Lung (tissue), 12 donors: ENCODE measurements around the gene ABCB11. TPM values are rescaled to one million over a fixed set of nuclear protein-coding genes. Genes with fewer than 3 reads are reported as not detected.

ENCODE experiments used
- ATAC-seq: fragments of 200-7000 bp; cut with Tn5 transposase; one replicate; pipeline ENCODE4 v1.9.1; 2020; ENCODE audit warnings: moderate number of reproducible peaks; ENCODE audit not compliant: insufficient read depth, low FRiP score
- DNase-seq, 3 donors: peaks; one replicate each; pipeline ENCODE4 v3.0.0-alpha.2; 2013 to 2017
- H3K27ac ChIP-seq, 2 donors: one replicate each; pipeline ENCODE4 v1.5.1; 2013; ENCODE audit warnings: mild to moderate bottlenecking in 2 of 2, moderate library complexity in 2 of 2, control low read depth in 1 of 2, inconsistent platforms in 1 of 2, low read depth in 1 of 2, low read length in 1 of 2
- H3K27me3 ChIP-seq, 3 donors: one replicate each; pipeline ENCODE4 v1.5.1; 2013; ENCODE audit warnings: low read length in 2 of 3; ENCODE audit not compliant: control insufficient read depth in 3 of 3, insufficient read depth in 3 of 3
- H3K36me3 ChIP-seq, 4 donors: one replicate each; pipeline ENCODE4 v1.5.1; 2013; ENCODE audit warnings: low read length in 4 of 4, mild to moderate bottlenecking in 1 of 4, moderate library complexity in 1 of 4; ENCODE audit not compliant: control insufficient read depth in 4 of 4, insufficient read depth in 4 of 4
- H3K4me1 ChIP-seq, 5 donors: one replicate each; pipeline ENCODE4 v1.5.1; 2013; ENCODE audit warnings: low read length in 5 of 5, mild to moderate bottlenecking in 2 of 5, moderate library complexity in 1 of 5; ENCODE audit not compliant: control insufficient read depth in 5 of 5, insufficient read depth in 5 of 5
- H3K4me3 ChIP-seq: one replicate; pipeline ENCODE4 v1.5.1; 2013; ENCODE audit warnings: mild to moderate bottlenecking, control low read depth, moderate library complexity
- H3K9ac ChIP-seq, 2 donors: one replicate each; pipeline ENCODE4 v1.5.1; 2013; ENCODE audit warnings: low read length in 2 of 2, control low read depth in 1 of 2; ENCODE audit not compliant: insufficient read depth in 1 of 2
- H3K9me3 ChIP-seq, 4 donors: one replicate each; pipeline ENCODE4 v1.5.1; 2013; ENCODE audit warnings: low read length in 3 of 4, mild to moderate bottlenecking in 1 of 4, moderate library complexity in 1 of 4; ENCODE audit not compliant: control insufficient read depth in 4 of 4, insufficient read depth in 3 of 4
- CTCF ChIP-seq: IDR thresholded peaks from 2 replicates; pipeline ENCODE4 v1.5.1; 2012; ENCODE audit warnings: mild to moderate bottlenecking; ENCODE audit errors: control extremely low read depth, extremely low read depth
- WGBS, 2 donors: extraction: QIAGEN DNeasy Blood & Tissue Kit; methylation state at CpG; one replicate each; pipeline ENCODE4 v1.1.7; 2013; 5-methylcytosine and 5-hydroxymethylcytosine counted together
- polyA plus RNA-seq, 2 donors: library from polyadenylated mRNA; stranded (reverse); fragments of 200-250 nt; gene quantifications; one replicate each; pipeline ENCODE4 v1.2.1, GENCODE V29; 2013
- total RNA-seq, 2 donors: library from RNA; depleted of rRNA in 1 of 2; stranded (reverse); fragments of >200 nt in 1 of 2; gene quantifications; one replicate each; pipeline ENCODE4 v1.2.1, GENCODE V29; 2014 to 2021
- donor health status: control.
- donor health status: control.
- donor health status: Bipolar disorder and iron deficiency.
- donor health status: healthy.
- donor health status: DM: yes; HTN: yes; CAD: no.

ABCB11 gene
- total and polyA plus RNA-seq, 4 donors = 0.02 to 0.37 (median 0.09) TPM

DNA sequence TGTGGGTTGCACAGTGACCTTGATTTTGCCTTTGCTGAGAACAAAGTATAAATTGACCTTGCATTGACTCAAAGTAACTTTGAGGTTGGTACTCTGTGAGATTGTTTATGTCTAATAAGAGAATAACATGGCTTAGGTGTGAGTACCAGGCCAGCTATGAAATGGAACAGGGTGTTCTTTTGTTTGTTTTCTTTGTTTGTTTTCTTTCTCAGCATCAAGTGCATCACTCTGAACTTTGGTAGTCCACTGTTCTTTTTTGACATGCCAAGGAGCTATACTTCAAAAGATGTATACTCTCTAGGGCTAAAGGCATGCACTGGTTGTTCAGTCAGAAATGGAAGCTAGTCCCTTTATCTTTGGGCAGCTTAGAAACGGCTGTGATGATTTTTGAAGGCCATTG is 5.1 kb downstream of the ABCB11 start:
- no peak overlapping the region for H3K4me3 ChIP-seq
- WGBS, 2 donors = 56 to 83% methylated on average over 1 of the region's 1 CpG
- H3K9ac ChIP-seq = no peak overlapping the region
- no peak overlapping the region for H3K27ac ChIP-seq
- H3K36me3 ChIP-seq = no peaks in the 10 kb centered on the region
- H3K27me3 ChIP-seq = no peaks in the 10 kb centered on the region
- no peak for TF ChIP-seq CTCF
- no peaks in the 10 kb centered on the region for H3K4me1 ChIP-seq
- H3K9me3 ChIP-seq = peaks cover 0 to 2% (median 0%) of the 10 kb centered on the region in 4 donors
- ATAC-seq = no peak
- no peak for DNase-seq

DNA sequence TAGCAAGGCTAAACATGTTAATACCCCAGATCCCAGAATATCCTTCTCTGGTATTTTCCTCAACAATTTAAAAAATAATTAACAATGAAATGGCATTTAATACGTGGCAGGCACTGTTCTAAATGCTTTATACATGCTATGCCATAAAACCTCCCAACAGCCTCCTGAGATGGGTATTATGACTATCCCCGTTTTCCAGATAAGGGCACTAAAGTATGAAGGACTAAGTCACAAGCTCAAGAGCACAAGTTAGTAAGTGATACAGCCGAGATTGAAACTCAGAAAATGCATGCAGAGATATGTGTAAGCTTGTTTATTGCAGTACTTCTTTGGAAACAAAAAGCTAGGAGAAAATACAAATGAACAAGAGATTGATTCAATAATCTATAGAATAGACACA is 8.0 kb downstream of the ABCB11 start:
- peaks cover 0 to 2% (median 0%) of the 10 kb centered on the region in 4 donors for H3K9me3 ChIP-seq
- H3K27me3 ChIP-seq = no peaks in the 10 kb centered on the region
- H3K36me3 ChIP-seq = no peaks in the 10 kb centered on the region
- no peak for DNase-seq
- H3K9ac ChIP-seq = no peak overlapping the region
- ATAC-seq = no peak
- no peaks in the 10 kb centered on the region for H3K4me1 ChIP-seq
- 69 to 89% methylated on average over 3 of the region's 3 CpGs for WGBS, 2 donors
- no peak overlapping the region for H3K4me3 ChIP-seq
- H3K27ac ChIP-seq = no peak overlapping the region
- TF ChIP-seq CTCF = no peak

- no peaks in the 10 kb centered on the region for H3K36me3 ChIP-seq
- H3K27me3 ChIP-seq = no peaks in the 10 kb centered on the region
- H3K9me3 ChIP-seq = no peaks in the 10 kb centered on the region
- H3K9ac ChIP-seq = no peak overlapping the region
- no peak for TF ChIP-seq CTCF
- WGBS, 2 donors = 81 to 90% methylated on average over 3 of the region's 3 CpGs
- ATAC-seq = no peak
- peaks cover 0 to under 1% (median 0%) of the 10 kb centered on the region in 5 donors for H3K4me1 ChIP-seq
- no peak for DNase-seq
- no peak overlapping the region for H3K27ac ChIP-seq
- H3K4me3 ChIP-seq = no peak overlapping the region
Observed at GRCh38 chr2:169018390-169018789, 12.7 kb downstream of the ABCB11 start.

DNA sequence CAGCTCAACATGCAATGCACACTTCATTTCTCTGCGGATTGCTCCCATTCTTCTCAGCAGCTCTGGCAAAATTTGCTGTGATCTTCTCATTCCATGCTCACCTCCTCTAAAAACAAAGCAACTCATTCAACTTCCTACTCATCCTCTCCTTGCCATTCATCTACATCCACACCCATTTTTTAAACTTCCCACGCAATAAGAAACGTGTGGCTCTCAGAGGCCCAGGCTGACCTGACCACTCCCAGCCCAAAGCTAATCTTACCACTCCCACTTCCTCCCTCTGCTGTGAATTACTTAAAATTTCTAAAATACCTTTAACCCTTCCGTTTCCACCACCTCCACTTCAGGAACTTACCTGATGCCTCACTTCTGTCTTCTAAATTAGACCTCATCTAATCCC is 15.2 kb downstream of the ABCB11 start:
- peaks cover 0 to 4% (median 0%) of the 10 kb centered on the region in 5 donors for H3K4me1 ChIP-seq
- no peaks in the 10 kb centered on the region for H3K36me3 ChIP-seq
- WGBS, 2 donors = 52 to 57% methylated on average over 4 of the region's 4 CpGs
- DNase-seq (no peak), ATAC-seq (no peak)
- no peak overlapping the region for H3K27ac ChIP-seq
- no peak overlapping the region for H3K9ac ChIP-seq
- no peaks in the 10 kb centered on the region for H3K9me3 ChIP-seq
- TF ChIP-seq CTCF = no peak
- H3K4me3 ChIP-seq = no peak overlapping the region
- H3K27me3 ChIP-seq = no peaks in the 10 kb centered on the region
